ENCODE results near the gene PHF14. TPM values are rescaled to one million over a fixed set of nuclear protein-coding genes. Genes with fewer than 3 reads are reported as not detected.
"Not testable (repeated sequence)": the region's sequence is repeated elsewhere in the genome, so short reads cannot be mapped to it uniquely, and the experiment has no call there.

PHF14 gene
- total RNA-seq, 3 donors from 2014 or later = 42.6 to 73.5 (median 66.9) TPM

DNA sequence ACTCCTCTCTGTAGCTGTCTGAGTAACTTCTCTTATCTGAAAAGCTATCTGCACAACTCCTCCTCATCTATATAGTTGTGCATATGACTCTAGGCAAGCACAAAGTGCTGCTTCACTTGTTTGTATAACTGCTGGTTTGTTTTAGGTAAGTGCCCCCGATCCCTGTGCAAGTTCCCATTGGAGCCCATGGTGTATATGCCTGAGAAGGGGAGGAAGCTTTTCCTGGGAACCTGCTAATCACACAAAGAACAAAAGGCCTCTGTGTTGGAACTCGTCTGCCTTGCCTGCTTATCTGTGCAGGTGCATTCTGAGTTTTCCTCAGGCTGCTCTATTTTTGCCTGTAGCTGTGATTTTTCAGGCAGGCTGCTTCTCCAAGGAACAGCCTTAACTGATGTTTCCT, 23.2 kb upstream of the PHF14 start:
- Histone ChIP-seq H3K27ac (no peak overlapping the region), H3K27me3 (no peaks in the 10 kb centered on the region), H3K4me3 (no peak overlapping the region), H3K36me3 (no peaks in the 10 kb centered on the region), H3K4me1 (no peaks in the 10 kb centered on the region), H3K9me3 (no peaks in the 10 kb centered on the region)
- DNase-seq (ENCODE audit: low spot score in 2 of 2) = no peak
- TF ChIP-seq POLR2AphosphoS5 (IDR thresholded peaks at IDR 0.05) = no peak
- TF ChIP-seq CTCF (IDR thresholded peaks at IDR 0.05) = no peak
- TF ChIP-seq POLR2A (IDR thresholded peaks at IDR 0.05) = no peak
- intact Hi-C loops (cut with DNase I; ENCODE audit: low total_unique reads) = no loop called here

- intact Hi-C loops (cut with DNase I; ENCODE audit: low total_unique reads); H3K9me3 ChIP-seq; H3K4me1 ChIP-seq; H3K4me3 ChIP-seq; H3K27ac ChIP-seq; DNase-seq (ENCODE audit: low spot score in 2 of 2); H3K27me3 ChIP-seq; H3K36me3 ChIP-seq: not testable (repeated sequence)
Observed at GRCh38 chr7:10950974-10951578, 22.6 kb upstream of the PHF14 start.

DNA sequence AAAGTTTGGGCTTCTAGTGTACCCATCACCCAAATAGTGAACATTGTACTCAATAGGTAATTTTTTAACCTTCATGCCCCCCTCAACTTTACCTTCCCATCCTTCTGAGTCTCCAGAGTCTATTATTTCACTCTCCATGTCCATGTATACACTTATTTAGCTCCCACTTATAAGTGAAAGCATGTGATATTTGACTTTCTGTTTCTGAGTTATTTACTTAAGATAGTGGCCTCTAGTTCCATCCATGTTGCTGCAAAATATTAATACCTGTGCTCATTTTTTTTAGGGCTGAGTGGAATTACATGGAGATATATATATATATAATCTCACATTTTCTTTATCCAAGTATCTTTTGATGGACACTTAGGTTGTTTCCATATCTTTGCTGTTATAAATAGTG, 21.1 kb upstream of the PHF14 start:
- no peak for TF ChIP-seq CTCF (IDR thresholded peaks at IDR 0.05)
- TF ChIP-seq POLR2AphosphoS5 (IDR thresholded peaks at IDR 0.05) = no peak
- TF ChIP-seq POLR2A (IDR thresholded peaks at IDR 0.05) = no peak
- Histone ChIP-seq H3K9me3 (no peaks in the 10 kb centered on the region), H3K36me3 (no peaks in the 10 kb centered on the region), H3K27me3 (no peaks in the 10 kb centered on the region), H3K27ac (no peak overlapping the region), H3K4me1 (no peaks in the 10 kb centered on the region), H3K4me3 (no peak overlapping the region)
- DNase-seq (ENCODE audit: low spot score in 2 of 2) = no peak
- intact Hi-C loops (cut with DNase I; ENCODE audit: low total_unique reads) = no loop called here

GRCh38 chr7:10953078-10953750, 20.5 kb upstream of the PHF14 start:
- H3K4me3 ChIP-seq; H3K27ac ChIP-seq; H3K36me3 ChIP-seq; intact Hi-C loops (cut with DNase I; ENCODE audit: low total_unique reads); H3K27me3 ChIP-seq; H3K4me1 ChIP-seq; H3K9me3 ChIP-seq; DNase-seq (ENCODE audit: low spot score in 2 of 2): not testable (repeated sequence)

DNA sequence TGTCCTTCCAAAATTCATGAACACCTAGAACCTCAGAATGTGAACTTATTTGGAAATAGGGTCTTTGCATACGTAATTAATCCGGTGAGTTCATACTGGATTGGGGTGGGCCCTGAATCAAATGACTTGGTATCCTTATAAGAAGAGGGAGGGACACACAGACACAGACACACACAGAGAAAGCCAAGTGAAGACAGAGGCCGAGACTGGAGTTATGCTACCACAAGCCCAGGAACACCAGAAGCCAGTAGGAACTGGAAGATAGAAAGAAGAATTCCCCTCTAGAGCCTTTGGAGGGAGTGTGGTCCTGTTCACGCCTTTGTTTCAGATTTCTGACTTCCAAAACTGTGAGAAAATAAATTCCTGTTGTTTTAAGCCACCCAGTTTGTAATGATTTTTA, 17.1 kb upstream of the PHF14 start:
- no peak overlapping the region for H3K4me3 ChIP-seq
- no peak overlapping the region for H3K27ac ChIP-seq
- H3K9me3 ChIP-seq = no peaks in the 10 kb centered on the region
- intact Hi-C loops (cut with DNase I; ENCODE audit: low total_unique reads) = no loop called here
- H3K36me3 ChIP-seq = no peaks in the 10 kb centered on the region
- H3K4me1 ChIP-seq = no peaks in the 10 kb centered on the region
- DNase-seq (ENCODE audit: low spot score in 2 of 2) = no peak
- TF ChIP-seq POLR2AphosphoS5 (IDR thresholded peaks at IDR 0.05) = no peak
- no peak for TF ChIP-seq CTCF (IDR thresholded peaks at IDR 0.05)
- no peak for TF ChIP-seq POLR2A (IDR thresholded peaks at IDR 0.05)
- no peaks in the 10 kb centered on the region for H3K27me3 ChIP-seq

GRCh38 chr7:10960242-10960641, 13.4 kb upstream of the PHF14 start:
- intact Hi-C loops (cut with DNase I; ENCODE audit: low total_unique reads); H3K27me3 ChIP-seq; H3K9me3 ChIP-seq; H3K36me3 ChIP-seq; DNase-seq (ENCODE audit: low spot score in 2 of 2); H3K27ac ChIP-seq; H3K4me1 ChIP-seq; H3K4me3 ChIP-seq: not testable (repeated sequence)

- H3K36me3 ChIP-seq; DNase-seq (ENCODE audit: low spot score in 2 of 2); H3K27me3 ChIP-seq; intact Hi-C loops (cut with DNase I; ENCODE audit: low total_unique reads); H3K4me1 ChIP-seq; H3K27ac ChIP-seq; H3K9me3 ChIP-seq; H3K4me3 ChIP-seq: not testable (repeated sequence)
Observed at GRCh38 chr7:10965016-10965415, 8.7 kb upstream of the PHF14 start.
